HCT116 (cell line): ENCODE data around the gene SCAMP1. TPM values are rescaled to one million over a fixed set of nuclear protein-coding genes. Genes with fewer than 3 reads are reported as not detected.
A peak's percentile ranks its signal among the peaks of the same experiment; 100 is the strongest.

Experiments used
- ATAC-seq: fragments of 200-7000 bp; cut with Tn5 transposase; 2 replicates; pipeline ENCODE4 v1.9.1; 2020; ENCODE audit warnings: mild to moderate bottlenecking, moderate library complexity
- BruUV-seq: library from RNA; stranded (reverse); fragments of 400-500 nt; replicated peaks from 2 replicates; lab custom pipeline; 2021; lab: Mats Ljungman, UMichigan
- CTCF ChIA-PET: fragments of 300-600 bp; sonication (Branson Sonifier 250); formaldehyde crosslinking; loops from one replicate; lab custom pipeline; 2021; ENCODE audit warnings: antibody characterized with exemption; lab: Charles Lee
- POLR2A ChIA-PET: fragments of 300-600, 350-600 bp; sonication (Branson Sonifier 250); formaldehyde crosslinking; loops from one replicate; lab custom pipeline; 2021; ENCODE audit warnings: antibody characterized with exemption; lab: Charles Lee
- RAD21 ChIA-PET, 2 experiments: fragments of 300-600 bp; sonication (Branson Sonifier 250); formaldehyde crosslinking; loops; one replicate each; lab custom pipeline; 2023; ENCODE audit warnings: low total read pairs in 2 of 2; ENCODE audit not compliant: uncharacterized antibody in 2 of 2, unreplicated experiment in 2 of 2, low non-redundant PET in 1 of 2; lab: Charles Lee
- DNase-seq: peaks from one replicate; pipeline ENCODE4 v3.0.0-alpha.2; 2010; ENCODE audit warnings: low read depth, low spot score
- H2AFZ ChIP-seq: fragments of 200-600 bp; shearing (Covaris generic), sonication (generic); 2 replicates; pipeline ENCODE4 v1.6.1; 2017; ENCODE audit warnings: low read depth, mixed run types, mixed read lengths, antibody characterized with exemption, low read length; ENCODE audit not compliant: poor library complexity, severe bottlenecking
- H3K27ac ChIP-seq: 2 replicates; pipeline ENCODE4 v1.5.1; 2012; ENCODE audit warnings: low read depth, low read length
- H3K27me3 ChIP-seq: fragments of 200-600 bp; sonication (generic); 2 replicates; pipeline ENCODE4 v1.6.1; 2016; ENCODE audit warnings: mixed run types, low read length, mixed read lengths; ENCODE audit not compliant: insufficient read depth
- H3K36me3 ChIP-seq, 2 experiments: fragments of 200-500 bp in 1 of 2; fragments of 200-600 bp in 1 of 2; sonication (Bioruptor generic) in 1 of 2; sonication (generic) in 1 of 2; 2 replicates each; pipeline versions ENCODE4 v1.5.1 to v1.6.1; 2014 to 2016; ENCODE audit warnings: low read length in 2 of 2, inconsistent platforms in 1 of 2, mixed read lengths in 1 of 2, mixed run types in 1 of 2; ENCODE audit not compliant: insufficient read depth in 2 of 2, control insufficient read depth in 1 of 2
- H3K4me1 ChIP-seq, 2 experiments: fragments of 200-600 bp in 1 of 2; sonication (generic) in 1 of 2; 2 replicates each; pipeline versions ENCODE4 v1.5.1 to v1.6.1; 2012 to 2017; ENCODE audit warnings: low read length in 2 of 2, inconsistent platforms in 1 of 2, mild to moderate bottlenecking in 1 of 2, mixed read lengths in 1 of 2, mixed run types in 1 of 2, moderate library complexity in 1 of 2; ENCODE audit not compliant: insufficient read depth in 2 of 2, control insufficient read depth in 1 of 2
- H3K4me2 ChIP-seq: fragments of 200-600 bp; sonication (generic); 2 replicates; pipeline ENCODE4 v1.6.1; 2017; ENCODE audit warnings: mixed run types, low read length, mixed read lengths
- H3K4me3 ChIP-seq, 2 experiments: fragments of 200-600 bp in 1 of 2; sonication (generic) in 1 of 2; replicated peaks in 1 of 2; 2 replicates each; pipeline ENCODE4 v1.5.1; 2011 to 2016; ENCODE audit warnings: low read length in 2 of 2, control low read depth in 1 of 2, low read depth in 1 of 2, mild to moderate bottlenecking in 1 of 2, mixed read lengths in 1 of 2, mixed run types in 1 of 2
- H3K79me2 ChIP-seq: fragments of 200-600 bp; sonication (generic); 2 replicates; pipeline ENCODE4 v1.6.1; 2017; ENCODE audit warnings: mild to moderate bottlenecking, mixed run types, low read length, moderate library complexity, mixed read lengths; ENCODE audit not compliant: insufficient read depth
- H3K9ac ChIP-seq: fragments of 200-600 bp; sonication (generic); 2 replicates; pipeline ENCODE4 v1.6.1; 2016; ENCODE audit warnings: low read length, mixed read lengths
- H3K9me2 ChIP-seq: fragments of 200-600 bp; sonication (generic), shearing (Covaris generic); 2 replicates; pipeline ENCODE4 v1.6.1; 2017; ENCODE audit warnings: mixed run types, mild to moderate bottlenecking, moderate library complexity; ENCODE audit not compliant: insufficient read depth
- H3K9me3 ChIP-seq, 2 experiments: fragments of 200-500 bp in 1 of 2; fragments of 200-600 bp in 1 of 2; sonication (Bioruptor generic) in 1 of 2; sonication (generic) in 1 of 2; 2 replicates each; pipeline ENCODE4 v1.6.1; 2014 to 2017; ENCODE audit warnings: low read length in 2 of 2, mixed read lengths in 2 of 2, inconsistent platforms in 1 of 2, low read depth in 1 of 2, mild to moderate bottlenecking in 1 of 2, mixed run types in 1 of 2, moderate library complexity in 1 of 2; ENCODE audit not compliant: control insufficient read depth in 1 of 2, insufficient read depth in 1 of 2
- H4K20me1 ChIP-seq: fragments of 200-600 bp; sonication (generic), shearing (Covaris generic); 2 replicates; pipeline ENCODE4 v1.6.1; 2017; ENCODE audit warnings: mixed run types, mild to moderate bottlenecking, moderate library complexity; ENCODE audit not compliant: insufficient read depth
- CEBPB ChIP-seq: IDR thresholded peaks from 2 replicates; pipeline ENCODE4 v1.6.1; 2012; ENCODE audit warnings: low read depth
- ELF1 ChIP-seq: IDR thresholded peaks from 2 replicates; pipeline ENCODE4 v1.6.1; 2012; ENCODE audit warnings: low read depth, borderline replicate concordance
- SIN3A ChIP-seq: IDR thresholded peaks from 2 replicates; pipeline ENCODE4 v1.6.1; 2012; ENCODE audit warnings: low read depth
- SP1 ChIP-seq: IDR thresholded peaks from 2 replicates; pipeline ENCODE4 v1.6.1; 2012; ENCODE audit warnings: low read depth
- SRF ChIP-seq: IDR thresholded peaks from 2 replicates; pipeline ENCODE4 v1.6.1; 2012; ENCODE audit warnings: low read depth
- ZNF274 ChIP-seq: fragments of 200-500 bp; sonication (Bioruptor generic); IDR thresholded peaks from 2 replicates; pipeline ENCODE4 v1.6.1; 2014; ENCODE audit warnings: mild to moderate bottlenecking, low read depth, low read length, inconsistent platforms
- intact Hi-C: fragments of 100-400 bp; cut with micrococcal nuclease; formaldehyde crosslinking; loops from 2 replicates; pipeline ENCODE4 v1.10.0; 2022
- total RNA-seq: library from RNA; stranded (reverse); gene quantifications from one replicate; pipeline ENCODE4 v1.2.1, GENCODE V29; 2021; ENCODE audit not compliant: unreplicated experiment
- TF ChIP-seq, protein P1 (sequence below), 3 experiments: fragments of 200-600 bp in 1 of 3; sonication (generic) in 1 of 3; IDR thresholded peaks in 2 of 3; conservative IDR thresholded peaks in 1 of 3; 2 replicates each; pipeline ENCODE4 v1.5.1; 2012 to 2017; ENCODE audit warnings: low read depth in 2 of 3, low read length in 2 of 3, antibody characterized with exemption in 1 of 3, borderline replicate concordance in 1 of 3, control low read depth in 1 of 3, mild to moderate bottlenecking in 1 of 3, mixed read lengths in 1 of 3, mixed run types in 1 of 3, moderate library complexity in 1 of 3; ENCODE audit not compliant: insufficient read depth in 1 of 3
- TF ChIP-seq, protein P2 (sequence below): IDR thresholded peaks from 2 replicates; pipeline ENCODE4 v1.6.1; 2012
- TF ChIP-seq, protein P3 (sequence below): IDR thresholded peaks from 2 replicates; pipeline ENCODE4 v1.6.1; 2012; ENCODE audit warnings: low read depth

The SCAMP1 gene
- total RNA-seq, 1 experiment from 2014 or later: 46.4 TPM

DNA sequence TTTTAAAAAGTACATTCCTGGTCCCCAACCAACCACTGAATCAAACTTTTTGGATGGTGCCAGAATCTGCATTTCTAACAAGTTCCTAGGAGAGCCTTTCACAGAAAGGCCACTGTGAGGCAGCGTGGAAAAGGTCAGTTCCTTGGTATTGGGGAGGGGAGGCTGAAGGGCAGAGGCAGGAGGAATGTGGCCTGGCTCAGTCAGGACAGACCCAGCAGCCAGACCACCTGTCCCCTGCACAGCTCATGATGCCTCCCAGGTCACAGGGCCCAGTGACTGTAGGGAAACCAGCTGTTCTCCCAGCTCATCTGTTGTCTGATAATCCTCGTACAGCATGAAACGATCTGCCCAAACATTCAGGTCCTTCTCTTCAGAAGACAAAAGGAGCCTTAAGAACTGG, 155.3 kb downstream of the SCAMP1 start:
- H3K9me3 ChIP-seq: no peaks in the 10 kb centered on the region
- no peak overlapping the region for H3K4me2 ChIP-seq
- no peaks in the 10 kb centered on the region for H3K27me3 ChIP-seq
- H3K4me1 ChIP-seq: peaks cover 10 to 24% of the 10 kb centered on the region in 2 experiments
- H4K20me1 ChIP-seq: no peaks in the 10 kb centered on the region
- H3K9me2 ChIP-seq: no peaks in the 10 kb centered on the region
- TF ChIP-seq, protein P1, sequence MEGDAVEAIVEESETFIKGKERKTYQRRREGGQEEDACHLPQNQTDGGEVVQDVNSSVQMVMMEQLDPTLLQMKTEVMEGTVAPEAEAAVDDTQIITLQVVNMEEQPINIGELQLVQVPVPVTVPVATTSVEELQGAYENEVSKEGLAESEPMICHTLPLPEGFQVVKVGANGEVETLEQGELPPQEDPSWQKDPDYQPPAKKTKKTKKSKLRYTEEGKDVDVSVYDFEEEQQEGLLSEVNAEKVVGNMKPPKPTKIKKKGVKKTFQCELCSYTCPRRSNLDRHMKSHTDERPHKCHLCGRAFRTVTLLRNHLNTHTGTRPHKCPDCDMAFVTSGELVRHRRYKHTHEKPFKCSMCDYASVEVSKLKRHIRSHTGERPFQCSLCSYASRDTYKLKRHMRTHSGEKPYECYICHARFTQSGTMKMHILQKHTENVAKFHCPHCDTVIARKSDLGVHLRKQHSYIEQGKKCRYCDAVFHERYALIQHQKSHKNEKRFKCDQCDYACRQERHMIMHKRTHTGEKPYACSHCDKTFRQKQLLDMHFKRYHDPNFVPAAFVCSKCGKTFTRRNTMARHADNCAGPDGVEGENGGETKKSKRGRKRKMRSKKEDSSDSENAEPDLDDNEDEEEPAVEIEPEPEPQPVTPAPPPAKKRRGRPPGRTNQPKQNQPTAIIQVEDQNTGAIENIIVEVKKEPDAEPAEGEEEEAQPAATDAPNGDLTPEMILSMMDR (IDR thresholded peaks at IDR 0.05 in 2 of 3, conservative IDR thresholded peaks at IDR 0.05 in 1 of 3; ENCODE audit: borderline replicate concordance in 1 of 3, insufficient read depth in 1 of 3, low read depth in 2 of 3, low read length in 2 of 3): 0 out of 6 replicates have a peak, but pooled peaks of 1 of the 3 experiments have one; percentile 8
- TF ChIP-seq ZNF274: no peak
- no peak overlapping the region for H3K4me3 ChIP-seq
- ATAC-seq (no peak), DNase-seq (no peak)
- H3K9ac ChIP-seq: no peak overlapping the region
- ChIA-PET POLR2A (no interaction called here), CTCF (no interaction called here), RAD21 (no interaction called here)
- intact Hi-C loops: no loop called here
- BruUV-seq: no TSS peak
- no peak overlapping the region for H2AFZ ChIP-seq
- H3K27ac ChIP-seq: no peak overlapping the region
- H3K36me3 ChIP-seq: no peaks in the 10 kb centered on the region
- no peaks in the 10 kb centered on the region for H3K79me2 ChIP-seq

GRCh38 chr5:78518365-78519197, 158.2 kb downstream of the SCAMP1 start:
- H2AFZ ChIP-seq: no peak overlapping the region
- ChIA-PET CTCF (interaction anchor here (1.3 kb wide), 1 partner anchor 15 kb away, joined by 3 read pairs; no protein-coding TSS in a partner anchor), RAD21 (no interaction called here), POLR2A (no interaction called here)
- H3K9ac ChIP-seq: peak overlapping the region; percentile 10
- peaks cover 10 to 24% of the 10 kb centered on the region in 2 experiments for H3K4me1 ChIP-seq
- H3K9me2 ChIP-seq: no peaks in the 10 kb centered on the region
- H3K36me3 ChIP-seq: no peaks in the 10 kb centered on the region
- ATAC-seq (peak; percentile 98), DNase-seq (no peak)
- no peaks in the 10 kb centered on the region for H4K20me1 ChIP-seq
- H3K27ac ChIP-seq: no peak overlapping the region
- H3K27me3 ChIP-seq: no peaks in the 10 kb centered on the region
- intact Hi-C loops: no loop called here
- no peak overlapping the region for H3K4me3 ChIP-seq
- H3K79me2 ChIP-seq: no peaks in the 10 kb centered on the region; the same call in 1 of the 2 replicates
- H3K4me2 ChIP-seq: peak overlapping the region; percentile 56
- no TSS peak for BruUV-seq
- no peaks in the 10 kb centered on the region for H3K9me3 ChIP-seq
- TF ChIP-seq ELF1 (no peak), SP1 (no peak), SIN3A (no peak), SRF (no peak), CEBPB (no peak)
- TF ChIP-seq, protein P1 (IDR thresholded peaks at IDR 0.05 in 2 of 3, conservative IDR thresholded peaks at IDR 0.05 in 1 of 3; ENCODE audit: borderline replicate concordance in 1 of 3, insufficient read depth in 1 of 3, low read depth in 2 of 3, low read length in 2 of 3): no peak
- TF ChIP-seq, protein P2, sequence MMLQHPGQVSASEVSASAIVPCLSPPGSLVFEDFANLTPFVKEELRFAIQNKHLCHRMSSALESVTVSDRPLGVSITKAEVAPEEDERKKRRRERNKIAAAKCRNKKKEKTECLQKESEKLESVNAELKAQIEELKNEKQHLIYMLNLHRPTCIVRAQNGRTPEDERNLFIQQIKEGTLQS: no peak
- TF ChIP-seq, protein P3, sequence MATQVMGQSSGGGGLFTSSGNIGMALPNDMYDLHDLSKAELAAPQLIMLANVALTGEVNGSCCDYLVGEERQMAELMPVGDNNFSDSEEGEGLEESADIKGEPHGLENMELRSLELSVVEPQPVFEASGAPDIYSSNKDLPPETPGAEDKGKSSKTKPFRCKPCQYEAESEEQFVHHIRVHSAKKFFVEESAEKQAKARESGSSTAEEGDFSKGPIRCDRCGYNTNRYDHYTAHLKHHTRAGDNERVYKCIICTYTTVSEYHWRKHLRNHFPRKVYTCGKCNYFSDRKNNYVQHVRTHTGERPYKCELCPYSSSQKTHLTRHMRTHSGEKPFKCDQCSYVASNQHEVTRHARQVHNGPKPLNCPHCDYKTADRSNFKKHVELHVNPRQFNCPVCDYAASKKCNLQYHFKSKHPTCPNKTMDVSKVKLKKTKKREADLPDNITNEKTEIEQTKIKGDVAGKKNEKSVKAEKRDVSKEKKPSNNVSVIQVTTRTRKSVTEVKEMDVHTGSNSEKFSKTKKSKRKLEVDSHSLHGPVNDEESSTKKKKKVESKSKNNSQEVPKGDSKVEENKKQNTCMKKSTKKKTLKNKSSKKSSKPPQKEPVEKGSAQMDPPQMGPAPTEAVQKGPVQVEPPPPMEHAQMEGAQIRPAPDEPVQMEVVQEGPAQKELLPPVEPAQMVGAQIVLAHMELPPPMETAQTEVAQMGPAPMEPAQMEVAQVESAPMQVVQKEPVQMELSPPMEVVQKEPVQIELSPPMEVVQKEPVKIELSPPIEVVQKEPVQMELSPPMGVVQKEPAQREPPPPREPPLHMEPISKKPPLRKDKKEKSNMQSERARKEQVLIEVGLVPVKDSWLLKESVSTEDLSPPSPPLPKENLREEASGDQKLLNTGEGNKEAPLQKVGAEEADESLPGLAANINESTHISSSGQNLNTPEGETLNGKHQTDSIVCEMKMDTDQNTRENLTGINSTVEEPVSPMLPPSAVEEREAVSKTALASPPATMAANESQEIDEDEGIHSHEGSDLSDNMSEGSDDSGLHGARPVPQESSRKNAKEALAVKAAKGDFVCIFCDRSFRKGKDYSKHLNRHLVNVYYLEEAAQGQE: no peak
